Measurements from ENCODE around the gene PPM1D. TPM values are rescaled to one million over a fixed set of nuclear protein-coding genes. Genes with fewer than 3 reads are reported as not detected.

The PPM1D gene
- total and polyA plus RNA-seq, 2 of the 13 experiments (the other 11 are each of a cell fraction or from before 2014, with no cell fraction given): 8.0 to 26.2 TPM

DNA sequence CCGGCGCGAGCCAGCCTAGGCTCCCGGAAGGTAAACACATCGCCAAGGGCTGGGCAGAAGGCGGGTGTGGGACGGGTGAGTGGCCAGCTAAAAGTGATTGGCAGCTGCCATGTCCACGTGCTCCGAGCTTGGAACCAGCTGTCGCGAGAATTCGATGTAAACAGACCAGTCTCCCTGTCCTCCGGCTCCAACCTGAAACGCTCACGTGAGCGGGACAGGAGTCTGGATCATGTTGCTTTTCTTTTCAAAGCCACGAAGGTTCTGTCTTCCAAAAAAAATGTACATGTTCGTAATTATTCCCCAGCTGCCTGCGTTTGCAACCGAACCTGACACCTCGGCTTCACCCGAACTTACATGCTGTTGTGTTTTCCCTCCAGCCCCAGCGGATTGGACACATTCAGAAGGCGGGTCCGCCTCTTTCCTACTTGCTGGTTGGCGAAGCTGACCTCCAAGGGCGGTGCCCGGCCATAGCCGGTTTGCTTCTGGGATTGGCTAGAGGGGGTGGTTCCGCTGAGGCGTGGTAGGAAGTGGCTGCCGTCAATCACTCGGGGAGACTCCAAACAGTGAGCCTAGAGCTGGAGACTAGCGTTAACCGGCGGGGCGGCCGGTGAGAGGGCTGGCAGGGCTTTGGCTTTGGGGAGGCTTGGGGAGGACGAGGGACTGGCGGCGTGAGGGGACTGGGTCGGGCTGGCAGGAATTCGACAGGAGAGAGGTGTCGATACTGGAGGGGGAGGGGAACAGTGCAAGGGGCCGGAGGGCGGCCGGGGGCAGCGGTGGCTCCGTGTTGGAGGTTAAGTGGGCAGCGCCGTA, 77.5 kb downstream of the PPM1D start, which contains the start of gene BCAS3 (continued):
- peak; percentile 96 for TF ChIP-seq CHD2 (IDR thresholded peaks at IDR 0.05; ENCODE audit: low read depth, low read length)
- TF ChIP-seq ZNF501 (CRISPR knock-in tag; IDR thresholded peaks at IDR 0.05): peak; percentile 96
- TF ChIP-seq KDM3A (CRISPR knock-in tag; IDR thresholded peaks at IDR 0.05; ENCODE audit: low read depth): peak; percentile 57; the same call in 1 of the 2 replicates
- TF ChIP-seq ZBTB38 (CRISPR knock-in tag; IDR thresholded peaks at IDR 0.05): peak; percentile 30
- TF ChIP-seq, protein P1, sequence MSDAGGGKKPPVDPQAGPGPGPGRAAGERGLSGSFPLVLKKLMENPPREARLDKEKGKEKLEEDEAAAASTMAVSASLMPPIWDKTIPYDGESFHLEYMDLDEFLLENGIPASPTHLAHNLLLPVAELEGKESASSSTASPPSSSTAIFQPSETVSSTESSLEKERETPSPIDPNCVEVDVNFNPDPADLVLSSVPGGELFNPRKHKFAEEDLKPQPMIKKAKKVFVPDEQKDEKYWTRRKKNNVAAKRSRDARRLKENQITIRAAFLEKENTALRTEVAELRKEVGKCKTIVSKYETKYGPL (CRISPR knock-in tag; IDR thresholded peaks at IDR 0.05): no peak
- TF ChIP-seq ZFP90 (CRISPR knock-in tag; IDR thresholded peaks at IDR 0.05; ENCODE audit: borderline replicate concordance): no peak; the same call in 1 of the 2 replicates
- TF ChIP-seq GPN1 (CRISPR knock-in tag; IDR thresholded peaks at IDR 0.05; ENCODE audit: borderline replicate concordance): 0 out of 2 replicates have a peak, but pooled peaks have one; percentile 29
- peak; percentile 97 for TF ChIP-seq SMAD3 (CRISPR knock-in tag; IDR thresholded peaks at IDR 0.05)
- peak; percentile 93; the same call in 1 of the 2 replicates for TF ChIP-seq ZNF414 (CRISPR knock-in tag; IDR thresholded peaks at IDR 0.05)
- TF ChIP-seq TRIM22 (IDR thresholded peaks at IDR 0.05): no peak
- TF ChIP-seq ZNF558 (CRISPR knock-in tag; IDR thresholded peaks at IDR 0.05; ENCODE audit: borderline replicate concordance): peak; percentile 78; the same call in 1 of the 2 replicates
- TF ChIP-seq TP53 (CRISPR knock-in tag; conservative IDR thresholded peaks at IDR 0.05): peak; percentile 50; the same call in 1 of the 2 replicates
- TF ChIP-seq GATAD1 (CRISPR knock-in tag; IDR thresholded peaks at IDR 0.05): peak; percentile 96
- peak; percentile 93; the same call in 1 of the 2 replicates for TF ChIP-seq ZNF230 (CRISPR knock-in tag; IDR thresholded peaks at IDR 0.05)
- peak; percentile 7; the same call in 1 of the 2 replicates for TF ChIP-seq SP5 (CRISPR knock-in tag; IDR thresholded peaks at IDR 0.05; ENCODE audit: borderline replicate concordance, low read depth)
- peak; percentile 87 for TF ChIP-seq TBX2 (CRISPR knock-in tag; IDR thresholded peaks at IDR 0.05; ENCODE audit: borderline replicate concordance)
- peak; percentile 3; the same call in 1 of the 2 replicates for TF ChIP-seq CEBPG (CRISPR knock-in tag; IDR thresholded peaks at IDR 0.05)
- TF ChIP-seq ZNF556 (CRISPR knock-in tag; IDR thresholded peaks at IDR 0.05; ENCODE audit: borderline replicate concordance): peak; percentile 83; the same call in 1 of the 2 replicates
- TF ChIP-seq ZBTB37 (CRISPR knock-in tag; IDR thresholded peaks at IDR 0.05): 0 out of 2 replicates have a peak, but pooled peaks have one; percentile 46
- no peak for TF ChIP-seq RFX1 (IDR thresholded peaks at IDR 0.05)
- peak; percentile 7 for TF ChIP-seq TAF1 (CRISPR knock-in tag; IDR thresholded peaks at IDR 0.05)
- peak; percentile 47; the same call in 1 of the 2 replicates for TF ChIP-seq ZNF710 (CRISPR knock-in tag; IDR thresholded peaks at IDR 0.05; ENCODE audit: borderline replicate concordance)

Measured in HepG2 (cell line).